Measurements from ENCODE around the gene CNNM3.
A peak's percentile ranks its signal among the peaks of the same experiment; 100 is the strongest.
"Not testable (repeated sequence)": the region's sequence is repeated elsewhere in the genome, so short reads cannot be mapped to it uniquely, and the experiment has no call there.

The CNNM3 gene

GRCh38 chr2:96799623-96799935, 16.5 kb upstream of the CNNM3 start:
- DNase-seq: no peak

- DNase-seq: no peak
Measured at GRCh38 chr2:96800061-96801004, 15.7 kb upstream of the CNNM3 start.

GRCh38 chr2:96801005-96801785, 14.9 kb upstream of the CNNM3 start:
- DNase-seq: peak; percentile 30

GRCh38 chr2:96801786-96802595, 14.1 kb upstream of the CNNM3 start:
- no peak for DNase-seq

GRCh38 chr2:96802721-96803120, 13.3 kb upstream of the CNNM3 start:
- no peak for DNase-seq

- DNase-seq: no peak
Measured at GRCh38 chr2:96804986-96805385, 11.1 kb upstream of the CNNM3 start.

GRCh38 chr2:96805946-96806345, 10.1 kb upstream of the CNNM3 start:
- DNase-seq: not testable (repeated sequence)

GRCh38 chr2:96806468-96807126, 9.5 kb upstream of the CNNM3 start:
- DNase-seq: no peak

GRCh38 chr2:96807127-96807471, 9.0 kb upstream of the CNNM3 start:
- DNase-seq: no peak

GRCh38 chr2:96808176-96808837, 7.8 kb upstream of the CNNM3 start:
- DNase-seq: no peak

- no peak for DNase-seq
Measured at GRCh38 chr2:96809216-96809882, 6.7 kb upstream of the CNNM3 start.

- DNase-seq: no peak
Measured at GRCh38 chr2:96809951-96810782, 5.9 kb upstream of the CNNM3 start.

GRCh38 chr2:96810783-96811192, 5.3 kb upstream of the CNNM3 start:
- no peak for DNase-seq

GRCh38 chr2:96811917-96812316, 4.2 kb upstream of the CNNM3 start:
- DNase-seq: no peak

- no peak for DNase-seq
Measured at GRCh38 chr2:96813656-96814055, 2.4 kb upstream of the CNNM3 start.

- DNase-seq: no peak
Measured at GRCh38 chr2:96815326-96816126, 542 bp upstream of the CNNM3 start.

GRCh38 chr2:96816836-96817702, 1.0 kb downstream of the CNNM3 start:
- no peak for DNase-seq

GRCh38 chr2:96817882-96818281, 1.8 kb downstream of the CNNM3 start:
- DNase-seq: no peak
